Naive thymus-derived CD8-positive, alpha-beta T cell (primary cell): ENCODE results near the gene CACNA1F. TPM values are rescaled to one million over a fixed set of nuclear protein-coding genes. Genes with fewer than 3 reads are reported as not detected.

ENCODE experiments used
- ATAC-seq, 2 donors: fragments of 150-1000 bp; cut with Tn5 transposase in 1 of 2; sonication (Bioruptor Pico), chemical (Tn5 transposase) in 1 of 2; 1 replicate in 1 of 2; 2 replicates in 1 of 2; pipeline ENCODE4 v1.10.0; 2021; ENCODE audit warnings: mild to moderate bottlenecking in 2 of 2, moderate library complexity in 2 of 2
- POLR2A ChIA-PET: fragments of 350-600 bp; sonication (Branson Sonifier 250); formaldehyde crosslinking; loops from one replicate; lab custom pipeline; 2021; ENCODE audit warnings: antibody characterized with exemption; lab: Charles Lee
- DNase-seq, 10 donors: peaks; one replicate each; pipeline versions ENCODE4 v3.0.0 to v3.0.0-alpha.2; 2020 to 2022
- H3K27ac Mint-ChIP-seq, 10 donors: one replicate each; pipeline ENCODE4 v1.8.0; 2020 to 2022; ENCODE audit warnings: mild to moderate bottlenecking in 10 of 10, mixed read lengths in 10 of 10, moderate library complexity in 4 of 10, inconsistent platforms in 1 of 10
- H3K27me3 Mint-ChIP-seq, 5 donors: one replicate each; pipeline ENCODE4 v1.8.0; 2021 to 2022; ENCODE audit warnings: mixed read lengths in 5 of 5
- H3K36me3 Mint-ChIP-seq, 3 donors: one replicate each; pipeline ENCODE4 v1.8.0; 2020 to 2022; ENCODE audit warnings: mixed read lengths in 3 of 3, mild to moderate bottlenecking in 2 of 3, inconsistent platforms in 1 of 3
- H3K4me1 Mint-ChIP-seq, 4 donors: one replicate each; pipeline ENCODE4 v1.8.0; 2021 to 2022; ENCODE audit warnings: mixed read lengths in 4 of 4
- H3K4me3 Mint-ChIP-seq, 10 donors: one replicate each; pipeline ENCODE4 v1.8.0; 2020 to 2022; ENCODE audit warnings: mild to moderate bottlenecking in 10 of 10, mixed read lengths in 10 of 10, moderate library complexity in 6 of 10, inconsistent platforms in 1 of 10
- H3K9me3 Mint-ChIP-seq, 9 donors: one replicate each; pipeline ENCODE4 v1.8.0; 2020 to 2022; ENCODE audit warnings: mixed read lengths in 9 of 9, mild to moderate bottlenecking in 3 of 9, inconsistent platforms in 1 of 9, moderate library complexity in 1 of 9
- polyA plus RNA-seq, 3 donors: library from polyadenylated mRNA; unstranded; fragments of 300-500 nt; fragmentation: Illumina TruSeq; gene quantifications; one replicate each; pipeline ENCODE4 v1.2.3, GENCODE V29; 2021
- total RNA-seq, 8 experiments: library from RNA in 2 of 8; stranded (reverse) in 2 of 8; gene quantifications; one replicate each; pipeline ENCODE4 v1.2.3 and lab custom pipeline; 2021 to 2026

CACNA1F gene
- total and polyA plus RNA-seq, 5 experiments from 2014 or later, result 0.02 to 3.8 (median 3.6) TPM; not detected in 2

DNA sequence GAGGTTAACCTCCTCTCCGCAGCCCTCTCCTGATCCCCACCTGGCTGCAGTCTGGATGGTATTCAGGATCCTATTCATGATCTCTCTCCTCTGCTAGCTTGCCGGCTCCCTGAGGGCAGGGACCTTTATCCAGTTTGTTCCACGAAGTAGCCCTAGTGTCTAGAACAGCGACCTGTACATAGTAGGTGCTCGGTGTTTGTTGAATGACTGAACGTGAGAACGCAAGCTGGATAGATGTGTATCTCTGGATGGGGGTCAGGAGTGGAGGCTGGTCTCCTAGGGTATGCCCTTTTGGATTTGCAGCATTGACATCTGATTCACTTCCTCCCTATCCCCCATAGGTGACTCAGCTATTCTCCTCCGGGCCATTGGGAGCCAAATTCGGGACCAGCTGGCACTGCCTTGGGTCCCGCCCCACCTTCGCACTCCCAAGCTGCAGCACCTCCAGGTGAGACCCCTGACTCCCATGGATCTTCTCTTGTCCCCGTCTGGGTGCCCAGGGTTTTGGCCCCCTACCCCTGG lies 9.5 kb upstream of the CACNA1F start:
- peaks cover 0 to 47% (median 0%) of the 10 kb centered on the region in 3 donors for H3K36me3 Mint-ChIP-seq

DNA sequence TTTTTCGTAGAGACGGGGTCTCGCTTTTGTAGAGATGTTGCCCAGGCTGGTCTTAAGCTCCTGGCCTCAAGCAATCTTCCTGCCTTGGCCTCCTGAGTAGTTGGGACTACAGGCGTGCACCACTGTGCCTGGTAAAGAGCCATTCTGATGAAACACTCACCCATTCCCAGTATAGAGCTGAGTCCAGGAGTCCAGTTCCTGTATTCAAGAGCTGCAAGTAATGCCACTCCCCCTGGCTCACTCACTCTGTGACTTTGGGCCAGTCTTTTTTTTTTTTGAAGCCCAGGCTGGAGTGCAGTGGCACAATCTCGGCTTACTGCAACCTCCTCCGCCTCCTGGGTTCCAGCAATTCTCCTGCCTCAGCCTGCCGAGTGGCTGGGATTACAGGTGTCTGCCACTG lies 5.6 kb upstream of the CACNA1F start:
- no peaks in the 10 kb centered on the region for H3K9me3 Mint-ChIP-seq
- H3K27me3 Mint-ChIP-seq, result no peaks in the 10 kb centered on the region
- H3K4me1 Mint-ChIP-seq, result peaks cover 12 to 34% (median 26%) of the 10 kb centered on the region in 4 donors
- ATAC-seq (no peak), DNase-seq (no peak)
- no peak overlapping the region for H3K4me3 Mint-ChIP-seq
- POLR2A ChIA-PET, result no interaction called here
- H3K36me3 Mint-ChIP-seq, result peaks cover 0 to 20% (median 0%) of the 10 kb centered on the region in 3 donors
- H3K27ac Mint-ChIP-seq, result peak overlapping the region in 1 of 10 donors; percentile 27

More for the DNA sequence above, 9.5 kb upstream of the CACNA1F start:
- DNase-seq (peak in 1 of 10 donors; percentile 4), ATAC-seq (no peak)
- POLR2A ChIA-PET, result interaction anchor here (0.6 kb wide), 1 partner anchor 191 kb away, joined by 6 read pairs; no protein-coding TSS in a partner anchor
- no peaks in the 10 kb centered on the region for H3K9me3 Mint-ChIP-seq
- H3K4me1 Mint-ChIP-seq, result peaks cover 0 to 16% (median 8%) of the 10 kb centered on the region in 4 donors
- H3K4me3 Mint-ChIP-seq, result no peak overlapping the region
- peak overlapping the region in 2 of 10 donors; percentile 15 to 52 for H3K27ac Mint-ChIP-seq
- H3K27me3 Mint-ChIP-seq, result no peaks in the 10 kb centered on the region

DNA sequence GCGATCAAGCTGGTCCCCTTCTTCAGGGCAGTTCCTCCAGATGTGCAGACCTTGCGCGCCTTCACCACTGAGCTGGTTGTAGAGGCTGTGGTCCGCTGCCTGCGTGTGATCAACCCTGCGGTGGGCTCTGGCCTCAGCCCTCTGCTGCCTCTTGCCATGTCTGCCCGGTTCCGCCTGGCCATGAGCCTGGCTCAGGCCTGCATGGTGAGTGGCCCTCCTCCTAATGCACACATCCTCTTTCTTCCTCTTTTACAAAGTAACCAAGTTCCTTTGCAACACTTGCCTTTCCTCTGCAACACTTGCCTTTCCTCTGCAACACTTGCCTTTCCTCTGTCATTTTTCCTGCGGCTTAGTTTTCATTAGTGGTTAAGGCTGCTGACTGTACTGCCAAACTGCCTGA lies 3.9 kb upstream of the CACNA1F start:
- no peaks in the 10 kb centered on the region for H3K9me3 Mint-ChIP-seq
- POLR2A ChIA-PET, result interaction anchor here (0.8 kb wide), 1 partner anchor 11 kb away, joined by 3 read pairs; no protein-coding TSS in a partner anchor
- peaks cover 0 to 10% (median 0%) of the 10 kb centered on the region in 3 donors for H3K36me3 Mint-ChIP-seq
- no peaks in the 10 kb centered on the region for H3K27me3 Mint-ChIP-seq
- H3K27ac Mint-ChIP-seq, result peak overlapping the region in 9 of 10 donors; percentile 45 to 90 (median 78)
- peak in 1 of 10 donors; percentile 4 for DNase-seq
- H3K4me1 Mint-ChIP-seq, result peaks cover 14 to 35% (median 26%) of the 10 kb centered on the region in 4 donors
- ATAC-seq, result no peak
- peak overlapping the region; percentile 52 to 95 (median 92) for H3K4me3 Mint-ChIP-seq

DNA sequence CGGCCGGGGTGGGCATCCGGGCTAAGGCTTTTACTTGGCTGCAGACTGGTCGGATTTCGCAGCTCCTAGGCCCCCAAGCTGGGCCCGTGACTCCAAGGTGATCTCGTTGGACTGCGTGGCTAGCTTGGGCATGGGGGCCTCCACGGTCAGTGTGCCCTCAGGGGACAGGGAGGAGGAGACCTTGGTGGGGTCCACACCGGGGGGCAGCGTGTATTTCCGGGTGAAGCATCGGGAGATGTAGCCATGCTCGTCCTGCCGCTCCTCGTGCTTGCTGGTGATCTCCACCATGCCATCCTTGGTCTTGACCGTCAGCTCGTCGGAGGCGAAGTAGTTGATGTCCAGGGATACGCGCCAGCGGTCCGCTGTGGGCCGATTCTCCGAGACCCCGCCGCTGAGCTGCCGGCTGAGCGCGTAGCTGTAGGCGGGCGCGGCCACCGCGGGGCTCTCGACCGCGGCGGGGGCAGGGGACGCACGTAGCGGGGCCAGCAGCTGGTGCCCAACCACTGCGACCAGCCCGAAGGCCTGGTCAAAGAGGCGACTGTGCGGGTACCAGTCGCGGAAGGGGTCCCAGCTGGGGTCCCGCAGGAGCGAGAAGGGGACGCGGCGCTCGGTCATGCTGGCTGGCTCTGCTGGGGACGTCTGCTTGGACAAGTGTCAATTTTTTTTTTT lies 881 bp upstream of the CACNA1F start:
- no peak for DNase-seq
- H3K27me3 Mint-ChIP-seq, result no peaks in the 10 kb centered on the region
- H3K4me1 Mint-ChIP-seq, result peaks cover 14 to 40% (median 35%) of the 10 kb centered on the region in 4 donors
- POLR2A ChIA-PET, result interaction anchor here (0.6 to 2.1 kb wide), 3 partner anchors 36 to 76 kb away, joined by 3 to 9 read pairs (median 7); partner anchors contain the start of gene PPP1R3F
- H3K4me3 Mint-ChIP-seq, result no peak overlapping the region
- H3K27ac Mint-ChIP-seq, result peak overlapping the region in 1 of 10 donors; percentile 57
- ATAC-seq, result no peak
- no peaks in the 10 kb centered on the region for H3K36me3 Mint-ChIP-seq
- H3K9me3 Mint-ChIP-seq, result no peaks in the 10 kb centered on the region

DNA sequence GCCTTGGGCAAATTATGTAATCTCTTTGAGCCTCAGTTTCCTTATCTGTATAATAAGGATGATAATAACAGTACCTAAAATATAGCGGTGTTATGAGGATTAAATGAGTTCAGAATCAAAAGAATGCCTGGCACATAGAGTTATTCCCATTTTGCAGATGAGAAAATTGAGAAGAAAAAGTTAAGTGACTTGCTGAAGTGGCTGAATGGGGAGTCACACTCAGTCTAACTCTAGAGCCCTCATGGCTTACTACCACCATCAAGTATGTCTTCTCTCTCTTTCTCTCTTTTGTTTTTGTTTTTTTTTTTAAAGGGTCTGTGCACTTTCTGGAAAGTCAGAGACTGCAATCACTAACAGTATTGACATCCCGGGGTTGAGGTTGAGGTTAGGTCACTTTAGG lies 615 bp downstream of the CACNA1F start:
- peak overlapping the region in 2 of 10 donors; percentile 24 to 26 for H3K4me3 Mint-ChIP-seq
- DNase-seq, result no peak
- H3K27ac Mint-ChIP-seq, result peak overlapping the region in 3 of 10 donors; percentile 31 to 75 (median 54)
- ATAC-seq, result no peak
- POLR2A ChIA-PET, result interaction anchor here (1.1 kb wide), 1 partner anchor 37 kb away, joined by 3 read pairs; the partner anchor contains the start of gene PPP1R3F
- no peaks in the 10 kb centered on the region for H3K36me3 Mint-ChIP-seq
- no peaks in the 10 kb centered on the region for H3K9me3 Mint-ChIP-seq
- H3K27me3 Mint-ChIP-seq, result no peaks in the 10 kb centered on the region
- H3K4me1 Mint-ChIP-seq, result peaks cover 14 to 36% (median 33%) of the 10 kb centered on the region in 4 donors

DNA sequence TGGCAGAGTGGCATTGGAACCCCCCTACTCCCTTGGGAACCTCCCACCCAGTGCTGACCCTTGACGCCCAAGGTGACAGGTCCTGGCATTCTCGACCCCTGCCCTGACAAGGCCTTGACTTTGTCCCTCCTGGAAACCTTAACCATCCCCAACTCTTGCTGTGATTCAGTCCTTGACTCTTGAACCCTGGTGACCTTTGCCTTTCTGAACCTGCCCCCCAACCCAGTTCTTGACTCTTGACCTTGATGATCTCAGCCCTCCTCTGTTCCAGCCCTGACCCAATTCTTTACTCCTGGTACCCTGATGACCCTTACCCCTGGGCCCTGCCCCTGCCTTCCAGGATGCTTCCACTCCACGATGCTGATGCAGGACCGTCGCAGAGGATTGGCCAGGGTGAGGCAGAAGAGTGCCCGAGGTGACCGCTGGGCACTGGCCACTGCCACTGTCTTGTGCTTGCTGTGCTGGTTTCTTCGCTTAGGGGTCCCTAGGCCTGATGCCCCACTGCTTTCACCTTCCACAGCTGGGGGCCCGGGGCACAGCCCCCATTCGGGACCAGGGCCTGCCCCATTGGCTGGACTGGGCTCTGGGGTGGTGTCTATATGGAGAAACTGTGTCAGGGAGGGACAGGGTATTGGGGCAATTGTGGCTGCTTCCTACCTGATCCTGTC lies 1.7 kb downstream of the CACNA1F start:
- Mint-ChIP-seq H3K36me3 (no peaks in the 10 kb centered on the region), H3K4me1 (peaks cover 9 to 26% (median 23%) of the 10 kb centered on the region in 4 donors), H3K9me3 (no peaks in the 10 kb centered on the region), H3K4me3 (peak overlapping the region in 9 of 10 donors; percentile 22 to 88 (median 83)), H3K27ac (peak overlapping the region; percentile 69 to 95 (median 92)), H3K27me3 (peaks cover 0 to 1% (median 0%) of the 10 kb centered on the region in 5 donors)
- no peak for ATAC-seq
- DNase-seq, result no peak
- POLR2A ChIA-PET, result interaction anchor here (1.1 kb wide), 1 partner anchor 38 kb away, joined by 3 read pairs; the partner anchor contains the start of gene PPP1R3F

DNA sequence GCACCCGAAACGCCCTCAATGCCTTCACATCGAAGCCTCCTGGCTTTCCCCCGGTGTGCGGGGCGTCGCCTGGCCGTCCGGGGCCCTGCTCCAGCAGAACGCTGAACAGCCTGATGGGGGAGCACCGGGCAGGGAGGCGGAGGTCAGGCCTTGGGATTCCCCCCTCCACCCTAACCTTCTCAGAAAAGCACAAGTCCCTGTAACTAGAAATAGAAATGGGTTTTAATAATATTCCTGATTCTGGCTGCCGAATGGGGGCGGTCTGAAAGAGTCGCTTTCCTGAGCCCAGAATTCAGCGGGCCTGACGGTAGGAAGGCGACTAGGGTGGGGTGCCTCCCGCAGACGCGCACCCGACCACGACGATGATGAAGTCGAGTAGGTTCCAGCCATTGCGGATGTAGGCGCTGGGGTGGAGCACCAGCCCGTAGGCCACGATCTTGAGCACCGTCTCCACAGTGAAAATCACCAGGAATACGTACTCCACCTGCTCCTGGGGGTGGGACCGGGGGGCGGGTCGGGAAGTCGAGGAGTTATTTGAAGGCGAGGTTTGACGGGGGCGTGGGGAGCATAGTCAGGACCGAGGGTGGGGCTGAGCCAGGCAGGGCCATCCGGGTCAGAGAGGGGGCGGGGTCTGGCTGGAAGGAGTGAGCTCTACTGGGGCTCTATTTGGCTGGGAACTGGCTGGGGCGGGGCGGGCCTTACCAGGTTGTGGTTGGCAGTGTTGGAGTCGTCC lies 2.5 kb downstream of the CACNA1F start:
- Mint-ChIP-seq H3K4me3 (peak overlapping the region; percentile 73 to 88 (median 84)), H3K9me3 (peaks cover 0 to 1% (median 0%) of the 10 kb centered on the region in 9 donors), H3K27ac (peak overlapping the region; percentile 72 to 95 (median 94)), H3K4me1 (peaks cover 9 to 23% (median 18%) of the 10 kb centered on the region in 4 donors), H3K27me3 (peaks cover 0 to 1% (median 0%) of the 10 kb centered on the region in 5 donors), H3K36me3 (no peaks in the 10 kb centered on the region)
- POLR2A ChIA-PET, result interaction anchor here (0.6 to 1.7 kb wide), 3 partner anchors 11 to 42 kb away, joined by 3 to 6 read pairs (median 4); partner anchors contain the start of gene PPP1R3F
- ATAC-seq, result peak; percentile 74 to 75
- peak; percentile 26 to 75 (median 42) for DNase-seq

DNA sequence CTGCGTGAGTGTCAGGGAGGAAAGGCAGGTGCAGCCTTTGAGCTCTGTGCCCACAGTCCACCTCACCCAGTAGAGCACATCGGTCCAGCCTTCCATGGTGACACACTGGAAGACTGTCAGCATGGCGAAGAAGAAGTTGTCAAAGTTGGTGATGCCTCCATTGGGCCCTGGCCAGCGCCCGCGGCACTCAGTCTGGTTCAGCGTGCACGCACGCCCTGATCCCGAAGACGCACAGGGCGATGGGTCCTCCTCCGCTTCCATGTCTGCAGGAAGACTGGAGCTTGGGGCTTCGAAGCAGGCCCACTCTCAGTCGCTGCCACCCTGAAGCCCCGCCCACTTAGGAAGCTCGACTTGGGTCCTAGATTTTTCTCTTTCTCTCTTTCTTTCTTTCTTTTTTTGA lies 5.0 kb downstream of the CACNA1F start:
- ATAC-seq, result no peak
- DNase-seq, result no peak
- peak overlapping the region in 1 of 10 donors; percentile 32 for H3K4me3 Mint-ChIP-seq
- peaks cover 0 to 2% (median 0%) of the 10 kb centered on the region in 9 donors for H3K9me3 Mint-ChIP-seq
- H3K27me3 Mint-ChIP-seq, result peaks cover 0 to 1% (median 0%) of the 10 kb centered on the region in 5 donors
- POLR2A ChIA-PET, result interaction anchor here (0.5 kb wide), 1 partner anchor 148 kb away, joined by 3 read pairs; no protein-coding TSS in a partner anchor
- peaks cover 5 to 17% (median 11%) of the 10 kb centered on the region in 4 donors for H3K4me1 Mint-ChIP-seq
- H3K36me3 Mint-ChIP-seq, result no peaks in the 10 kb centered on the region
- H3K27ac Mint-ChIP-seq, result peak overlapping the region in 1 of 10 donors; percentile 7

DNA sequence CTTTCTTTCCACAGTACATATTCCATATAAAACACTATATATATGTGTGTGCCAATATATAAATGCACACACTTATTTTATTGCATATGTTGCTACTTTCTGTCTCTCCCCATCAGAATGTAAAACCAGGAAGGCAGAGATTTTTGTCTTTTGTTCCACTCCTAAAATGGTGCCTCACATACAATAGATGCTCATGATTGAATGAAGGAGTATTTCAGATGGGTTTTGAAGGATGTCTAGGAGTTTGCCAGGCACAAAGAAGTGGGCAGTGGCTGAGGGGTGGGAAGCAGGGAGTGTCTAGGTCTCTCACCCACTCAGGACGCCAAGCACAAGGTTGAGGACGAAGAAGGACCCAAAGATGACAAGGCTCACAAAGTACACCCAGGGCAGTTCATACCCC lies 5.4 kb downstream of the CACNA1F start:
- H3K4me3 Mint-ChIP-seq, result peak overlapping the region in 1 of 10 donors; percentile 32
- POLR2A ChIA-PET, result interaction anchor here (0.5 kb wide), 1 partner anchor 147 kb away, joined by 3 read pairs; no protein-coding TSS in a partner anchor

DNA sequence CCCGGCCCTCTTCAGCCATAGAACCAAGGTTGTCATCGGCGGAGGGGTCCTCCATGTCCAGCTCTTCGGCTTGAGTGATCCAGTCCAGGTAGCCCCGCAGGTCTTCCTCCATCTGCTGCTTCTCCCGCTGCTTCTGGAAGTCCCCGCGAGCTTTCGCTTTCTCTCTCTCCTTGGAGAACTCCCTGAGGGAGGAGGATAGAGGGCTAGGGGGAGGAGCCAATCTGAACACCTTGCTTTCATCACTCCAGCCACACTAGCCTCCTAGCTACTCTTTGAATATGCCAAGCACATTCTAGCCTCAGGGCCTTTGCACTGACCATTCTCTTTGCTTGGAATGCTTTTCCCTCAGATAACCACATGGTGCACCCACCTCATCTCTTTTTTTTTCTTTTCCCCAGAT lies 6.2 kb downstream of the CACNA1F start:
- Mint-ChIP-seq H3K36me3 (no peaks in the 10 kb centered on the region), H3K4me1 (peaks cover 3 to 15% (median 12%) of the 10 kb centered on the region in 4 donors), H3K4me3 (no peak overlapping the region), H3K27me3 (peaks cover 0 to 1% (median 0%) of the 10 kb centered on the region in 5 donors), H3K9me3 (peaks cover 0 to 2% (median 0%) of the 10 kb centered on the region in 9 donors), H3K27ac (no peak overlapping the region)
- POLR2A ChIA-PET, result no interaction called here
- ATAC-seq, result no peak
- DNase-seq, result no peak

More for the DNA sequence above, 5.4 kb downstream of the CACNA1F start:
- no peaks in the 10 kb centered on the region for H3K36me3 Mint-ChIP-seq
- peaks cover 0 to 1% (median 0%) of the 10 kb centered on the region in 5 donors for H3K27me3 Mint-ChIP-seq
- H3K27ac Mint-ChIP-seq, result no peak overlapping the region
- DNase-seq (no peak), ATAC-seq (no peak)
- H3K4me1 Mint-ChIP-seq, result peaks cover 4 to 16% (median 11%) of the 10 kb centered on the region in 4 donors
- peaks cover 0 to 2% (median 0%) of the 10 kb centered on the region in 9 donors for H3K9me3 Mint-ChIP-seq

DNA sequence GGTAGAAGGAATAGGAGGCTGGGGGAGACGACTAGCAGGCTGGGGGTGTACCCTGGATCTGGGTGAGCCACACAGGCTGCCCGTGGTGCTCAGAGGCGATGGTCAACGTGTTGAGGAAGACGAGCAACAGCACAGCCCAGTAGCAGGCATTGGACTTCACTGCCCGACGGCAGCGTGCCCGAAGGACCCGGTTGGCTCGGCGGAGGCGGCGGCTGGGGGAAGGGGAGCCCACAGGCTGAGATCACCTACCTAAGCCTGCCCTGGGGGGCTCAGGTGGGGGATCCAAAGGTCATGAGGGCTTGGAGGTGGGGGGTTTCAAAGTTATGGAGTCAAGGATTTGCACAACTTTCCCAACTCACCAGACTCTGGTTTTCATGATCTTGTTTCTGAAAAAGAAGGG lies 7.3 kb downstream of the CACNA1F start:
- H3K4me3 Mint-ChIP-seq, result no peak overlapping the region
- peaks cover 0 to 2% (median 0%) of the 10 kb centered on the region in 9 donors for H3K9me3 Mint-ChIP-seq
- H3K4me1 Mint-ChIP-seq, result peaks cover 2 to 10% (median 8%) of the 10 kb centered on the region in 4 donors
- no peak overlapping the region for H3K27ac Mint-ChIP-seq
- DNase-seq, result no peak
- H3K27me3 Mint-ChIP-seq, result peaks cover 0 to 1% (median 0%) of the 10 kb centered on the region in 5 donors
- H3K36me3 Mint-ChIP-seq, result no peaks in the 10 kb centered on the region
- no peak for ATAC-seq
- POLR2A ChIA-PET, result no interaction called here
